Measurements from ENCODE around the gene FAM111B. TPM values are rescaled to one million over a fixed set of nuclear protein-coding genes. Genes with fewer than 3 reads are reported as not detected.
A peak's percentile ranks its signal among the peaks of the same experiment; 100 is the strongest.
"Not testable (repeated sequence)": the region's sequence is repeated elsewhere in the genome, so short reads cannot be mapped to it uniquely, and the experiment has no call there.

The FAM111B gene
- total RNA-seq, 1 experiment from 2014 or later: 26.7 TPM

GRCh38 chr11:59102259-59102765 is 4.7 kb upstream of the FAM111B start:
- Histone ChIP-seq H2AFZ (ENCODE audit: low read length) (peak overlapping the region; percentile 58), H3K27ac (ENCODE audit: low read length) (no peak overlapping the region), H3K4me3 (ENCODE audit: low read length) (peak overlapping the region; percentile 53), H3K9me3 (ENCODE audit: low read length) (no peaks in the 10 kb centered on the region), H4K20me1 (ENCODE audit: low read length) (no peaks in the 10 kb centered on the region), H3F3A (ENCODE audit: low read length, unreplicated experiment) (no peaks in the 10 kb centered on the region), H3K4me1 (ENCODE audit: insufficient read depth, low read length) (peaks cover 8% of the 10 kb centered on the region; the same call in 1 of the 2 replicates), H3K27me3 (ENCODE audit: low read length) (0 out of 2 replicates have a peak, but pooled peaks cover 10% of the 10 kb centered on the region), H3K79me2 (ENCODE audit: low read length) (peaks cover 1% of the 10 kb centered on the region), H3K4me2 (ENCODE audit: low read length) (peak overlapping the region; percentile 76), H3K36me3 (ENCODE audit: low read depth, low read length) (no peaks in the 10 kb centered on the region), H3K9me2 (replicated peaks; ENCODE audit: low read length) (no peaks in the 10 kb centered on the region), H3K9ac (ENCODE audit: low read length) (no peak overlapping the region)
- ATAC-seq (peak; percentile 30), DNase-seq (peak; percentile 68)
- CTCF ChIA-PET: no interaction called here
- intact Hi-C loops (cut with micrococcal nuclease): no loop called here
- POLR2A ChIA-PET (ENCODE audit: unreplicated experiment): no interaction called here
- TF ChIP-seq EZH2phosphoT487 (IDR thresholded peaks at IDR 0.05; ENCODE audit: borderline replicate concordance, low read length): no peak
- peak; percentile 44 for TF ChIP-seq CTCF (conservative IDR thresholded peaks at IDR 0.05; ENCODE audit: low read depth, low read length)
- no TSS peak for BruUV-seq (replicated peaks)

GRCh38 chr11:59107721-59108120 is 684 bp downstream of the FAM111B start:
- ATAC-seq (peak; percentile 2; the same call in 1 of the 2 replicates), DNase-seq (peak; percentile 39)
- peak overlapping the region; percentile 89 for H3K4me2 ChIP-seq (ENCODE audit: low read length)
- peak overlapping the region; percentile 80 for H3K9ac ChIP-seq (ENCODE audit: low read length)
- H4K20me1 ChIP-seq (ENCODE audit: low read length); H3K27ac ChIP-seq (ENCODE audit: low read length); H3K27me3 ChIP-seq (ENCODE audit: low read length); POLR2A ChIA-PET (ENCODE audit: unreplicated experiment); H3F3A ChIP-seq (ENCODE audit: low read length, unreplicated experiment); H3K9me3 ChIP-seq (ENCODE audit: low read length); H3K9me2 ChIP-seq (replicated peaks; ENCODE audit: low read length); BruUV-seq (replicated peaks): not testable (repeated sequence)
- H3K79me2 ChIP-seq (ENCODE audit: low read length): peaks cover 18% of the 10 kb centered on the region
- H3K4me3 ChIP-seq (ENCODE audit: low read length): peak overlapping the region; percentile 68
- peaks cover 33% of the 10 kb centered on the region for H3K36me3 ChIP-seq (ENCODE audit: low read depth, low read length)
- peak overlapping the region; percentile 94 for H2AFZ ChIP-seq (ENCODE audit: low read length)
- intact Hi-C loops (cut with micrococcal nuclease): loop anchor here (1.0 kb wide), 1 partner anchor 35 kb away; the partner anchor contains the start of gene FAM111A
- CTCF ChIA-PET: interaction anchor here (1.1 to 1.9 kb wide), 3 partner anchors 28 to 64 kb away, joined by 3 to 9 read pairs (median 6); partner anchors contain the start of gene DTX4
- H3K4me1 ChIP-seq (ENCODE audit: insufficient read depth, low read length): peaks cover 23% of the 10 kb centered on the region

- Histone ChIP-seq H3K9me2 (replicated peaks; ENCODE audit: low read length) (no peaks in the 10 kb centered on the region), H2AFZ (ENCODE audit: low read length) (no peak overlapping the region), H3F3A (ENCODE audit: low read length, unreplicated experiment) (no peaks in the 10 kb centered on the region), H3K9ac (ENCODE audit: low read length) (no peak overlapping the region), H4K20me1 (ENCODE audit: low read length) (no peaks in the 10 kb centered on the region), H3K4me3 (ENCODE audit: low read length) (no peak overlapping the region), H3K79me2 (ENCODE audit: low read length) (peaks cover 15% of the 10 kb centered on the region), H3K4me2 (ENCODE audit: low read length) (0 out of 2 replicates have a peak overlapping the region, but pooled peaks have one; percentile 4), H3K9me3 (ENCODE audit: low read length) (peaks cover 5% of the 10 kb centered on the region; the same call in 1 of the 2 replicates), H3K4me1 (ENCODE audit: insufficient read depth, low read length) (peaks cover 13% of the 10 kb centered on the region; the same call in 1 of the 2 replicates), H3K36me3 (ENCODE audit: low read depth, low read length) (peaks cover 75% of the 10 kb centered on the region), H3K27me3 (ENCODE audit: low read length) (no peaks in the 10 kb centered on the region), H3K27ac (ENCODE audit: low read length) (no peak overlapping the region)
- DNase-seq (peak; percentile 46), ATAC-seq (no peak)
- BruUV-seq (replicated peaks): no TSS peak
- TF ChIP-seq CTCF (conservative IDR thresholded peaks at IDR 0.05; ENCODE audit: low read depth, low read length) (no peak), EZH2phosphoT487 (IDR thresholded peaks at IDR 0.05; ENCODE audit: borderline replicate concordance, low read length) (no peak), EZH2 (IDR thresholded peaks at IDR 0.05; ENCODE audit: low read length, unreplicated experiment) (no peak)
- ChIA-PET CTCF (no interaction called here), POLR2A (ENCODE audit: unreplicated experiment) (no interaction called here)
- intact Hi-C loops (cut with micrococcal nuclease): no loop called here
These were observed 5.5 kb downstream of the FAM111B start for GRCh38 chr11:59112494-59112893.
